Testis (tissue), 3 donors: ENCODE results near the gene GRN. TPM values are rescaled to one million over a fixed set of nuclear protein-coding genes. Genes with fewer than 3 reads are reported as not detected.
A peak's percentile ranks its signal among the peaks of the same experiment; 100 is the strongest.
"Not testable (repeated sequence)": the region's sequence is repeated elsewhere in the genome, so short reads cannot be mapped to it uniquely, and the experiment has no call there.

Experiments used
- DNase-seq: peaks from one replicate; pipeline ENCODE4 v3.0.0-alpha.2; 2019
- H3K27ac ChIP-seq, 2 donors: fragments of 200-600 bp; sonication (generic); one replicate each; pipeline ENCODE4 v1.5.1; 2019
- H3K27me3 ChIP-seq: fragments of 200-600 bp; sonication (generic); one replicate; pipeline ENCODE4 v1.5.1; 2019
- H3K36me3 ChIP-seq: fragments of 200-600 bp; sonication (generic); one replicate; pipeline ENCODE4 v1.5.1; 2017; ENCODE audit warnings: low read depth; ENCODE audit errors: missing control alignments
- H3K4me1 ChIP-seq: fragments of 200-600 bp; sonication (generic); one replicate; pipeline ENCODE4 v1.5.1; 2019
- H3K4me3 ChIP-seq, 2 donors: fragments of 200-600 bp; sonication (generic); one replicate each; pipeline ENCODE4 v1.5.1; 2017 to 2019
- H3K9me3 ChIP-seq: fragments of 200-600 bp; sonication (generic); one replicate; pipeline ENCODE4 v1.5.1; 2017
- POLR2A ChIP-seq: fragments of 450-650 bp; IDR thresholded peaks from one replicate; pipeline ENCODE4 v1.6.1; 2017; ENCODE audit warnings: antibody characterized with exemption, mild to moderate bottlenecking, moderate library complexity
- WGBS, 2 donors: methylation state at CpG; one replicate each; pipeline ENCODE4 v1.1.5; 2018; 5-methylcytosine and 5-hydroxymethylcytosine counted together
- intact Hi-C: fragments of 100-400 bp; cut with DNase I; formaldehyde crosslinking; loops from one replicate; pipeline ENCODE4 v1.15.1; 2023; ENCODE audit warnings: low total_unique reads
- polyA plus RNA-seq: library from polyadenylated mRNA; stranded (reverse); fragments of 350-450 nt; fragmentation: Illumina TruSeq; extraction: RNeasy Lipid Tissue Mini Kit (QIAGEN cat#74804); gene quantifications from one replicate; pipeline ENCODE4 v1.2.3, GENCODE V29; 2014; ENCODE audit warnings: low read depth, low replicate concordance; ENCODE audit not compliant: insufficient read depth
- total RNA-seq, 2 donors: library from RNA; depleted of rRNA; stranded (reverse); fragments of >200 nt; gene quantifications; one replicate each; pipeline ENCODE4 v1.2.3, GENCODE V29; 2016
- TF ChIP-seq, protein P1 (sequence below), 3 experiments: fragments of 450-650 bp in 2 of 3; fragments of 200-600 bp in 1 of 3; sonication (generic) in 1 of 3; IDR thresholded peaks; one replicate each; pipeline ENCODE4 v1.5.1; 2016 to 2019; ENCODE audit warnings: antibody characterized with exemption in 3 of 3, mild to moderate bottlenecking in 2 of 3, moderate library complexity in 1 of 3

GRN gene
- total and polyA plus RNA-seq, 3 donors from 2014 or later, result 161 to 489 (median 263) TPM

DNA sequence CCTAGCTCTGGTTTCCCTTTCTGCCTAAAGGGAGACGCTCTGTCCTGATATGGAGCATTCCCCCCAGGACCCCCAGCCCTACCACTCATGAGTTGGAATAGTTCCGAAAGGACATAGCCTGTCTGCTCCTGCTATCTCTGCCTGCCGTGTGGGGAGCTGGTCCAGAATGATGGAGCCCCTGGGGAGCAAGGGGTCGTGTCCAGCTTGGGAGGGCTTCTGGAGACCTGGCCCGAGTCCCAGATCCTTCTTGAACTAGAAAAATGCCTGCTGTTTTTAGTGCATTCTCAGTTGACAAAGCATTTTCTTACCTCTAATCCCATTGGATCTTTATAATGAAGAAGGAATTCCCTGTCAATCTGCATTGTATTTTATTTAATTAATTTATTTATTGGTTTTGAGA is 9.1 kb upstream of the GRN start:
- Histone ChIP-seq H3K9me3 (no peaks in the 10 kb centered on the region), H3K4me1 (no peaks in the 10 kb centered on the region), H3K27me3 (no peaks in the 10 kb centered on the region), H3K27ac (no peak overlapping the region), H3K36me3 (no peaks in the 10 kb centered on the region), H3K4me3 (no peak overlapping the region)
- DNase-seq, result no peak
- no peak for TF ChIP-seq POLR2A
- TF ChIP-seq, protein P1, sequence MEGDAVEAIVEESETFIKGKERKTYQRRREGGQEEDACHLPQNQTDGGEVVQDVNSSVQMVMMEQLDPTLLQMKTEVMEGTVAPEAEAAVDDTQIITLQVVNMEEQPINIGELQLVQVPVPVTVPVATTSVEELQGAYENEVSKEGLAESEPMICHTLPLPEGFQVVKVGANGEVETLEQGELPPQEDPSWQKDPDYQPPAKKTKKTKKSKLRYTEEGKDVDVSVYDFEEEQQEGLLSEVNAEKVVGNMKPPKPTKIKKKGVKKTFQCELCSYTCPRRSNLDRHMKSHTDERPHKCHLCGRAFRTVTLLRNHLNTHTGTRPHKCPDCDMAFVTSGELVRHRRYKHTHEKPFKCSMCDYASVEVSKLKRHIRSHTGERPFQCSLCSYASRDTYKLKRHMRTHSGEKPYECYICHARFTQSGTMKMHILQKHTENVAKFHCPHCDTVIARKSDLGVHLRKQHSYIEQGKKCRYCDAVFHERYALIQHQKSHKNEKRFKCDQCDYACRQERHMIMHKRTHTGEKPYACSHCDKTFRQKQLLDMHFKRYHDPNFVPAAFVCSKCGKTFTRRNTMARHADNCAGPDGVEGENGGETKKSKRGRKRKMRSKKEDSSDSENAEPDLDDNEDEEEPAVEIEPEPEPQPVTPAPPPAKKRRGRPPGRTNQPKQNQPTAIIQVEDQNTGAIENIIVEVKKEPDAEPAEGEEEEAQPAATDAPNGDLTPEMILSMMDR (IDR thresholded peaks at IDR 0.05), result no peak
- intact Hi-C loops, result no loop called here
- 47 to 56% methylated on average over 5 of the region's 5 CpGs for WGBS, 2 donors

DNA sequence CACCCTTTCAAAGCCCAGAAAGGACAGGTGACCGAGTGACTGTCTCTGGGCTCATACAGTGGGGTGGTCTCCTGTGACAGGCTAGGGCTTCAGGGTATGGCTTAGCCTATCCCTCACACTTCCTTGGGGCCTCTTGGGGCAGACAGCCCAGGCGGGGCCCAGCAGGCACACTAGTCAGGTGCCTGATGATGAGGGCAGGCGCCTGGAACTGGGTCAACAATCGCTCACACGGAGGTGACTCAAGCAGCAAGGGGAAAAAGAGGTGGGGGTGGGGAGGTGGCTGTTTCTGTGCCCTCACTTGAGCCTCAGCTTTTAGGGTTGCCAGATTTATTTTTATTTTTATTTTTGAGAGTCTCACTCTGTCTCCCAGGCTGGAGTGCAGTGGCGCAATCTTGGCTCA is 6.4 kb upstream of the GRN start:
- Histone ChIP-seq H3K27ac (no peak overlapping the region), H3K27me3 (no peaks in the 10 kb centered on the region), H3K4me3 (no peak overlapping the region), H3K36me3 (no peaks in the 10 kb centered on the region), H3K9me3 (no peaks in the 10 kb centered on the region), H3K4me1 (no peaks in the 10 kb centered on the region)
- TF ChIP-seq, protein P1 (IDR thresholded peaks at IDR 0.05), result no peak
- TF ChIP-seq POLR2A, result no peak
- intact Hi-C loops, result no loop called here
- 64 to 86% methylated on average over 6 of the region's 6 CpGs for WGBS, 2 donors
- no peak for DNase-seq

DNA sequence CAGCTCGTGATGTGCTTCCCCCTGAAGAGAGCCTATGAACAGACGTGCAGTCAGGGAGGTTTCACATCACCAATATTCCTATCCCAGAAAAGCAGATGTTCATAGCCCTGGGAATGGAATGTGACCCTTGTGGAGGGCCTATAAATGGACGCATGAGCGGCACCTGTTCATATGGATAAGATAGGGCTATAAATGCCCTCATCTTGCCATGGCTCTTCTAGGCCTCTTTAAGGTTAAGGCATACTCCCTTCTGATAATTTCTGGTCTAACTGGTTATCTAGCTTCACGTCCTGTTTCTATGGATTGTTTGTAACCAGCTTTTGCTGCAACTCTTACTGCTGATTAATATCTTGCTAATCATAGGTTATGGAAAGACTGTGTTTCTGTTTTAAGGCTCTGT is 4.5 kb upstream of the GRN start:
- H3K36me3 ChIP-seq, H3K4me1 ChIP-seq, DNase-seq, H3K27me3 ChIP-seq, H3K4me3 ChIP-seq, H3K27ac ChIP-seq, intact Hi-C loops, H3K9me3 ChIP-seq: not testable (repeated sequence)
- WGBS, 2 donors, result 65 to 76% methylated on average over 5 of the region's 5 CpGs

DNA sequence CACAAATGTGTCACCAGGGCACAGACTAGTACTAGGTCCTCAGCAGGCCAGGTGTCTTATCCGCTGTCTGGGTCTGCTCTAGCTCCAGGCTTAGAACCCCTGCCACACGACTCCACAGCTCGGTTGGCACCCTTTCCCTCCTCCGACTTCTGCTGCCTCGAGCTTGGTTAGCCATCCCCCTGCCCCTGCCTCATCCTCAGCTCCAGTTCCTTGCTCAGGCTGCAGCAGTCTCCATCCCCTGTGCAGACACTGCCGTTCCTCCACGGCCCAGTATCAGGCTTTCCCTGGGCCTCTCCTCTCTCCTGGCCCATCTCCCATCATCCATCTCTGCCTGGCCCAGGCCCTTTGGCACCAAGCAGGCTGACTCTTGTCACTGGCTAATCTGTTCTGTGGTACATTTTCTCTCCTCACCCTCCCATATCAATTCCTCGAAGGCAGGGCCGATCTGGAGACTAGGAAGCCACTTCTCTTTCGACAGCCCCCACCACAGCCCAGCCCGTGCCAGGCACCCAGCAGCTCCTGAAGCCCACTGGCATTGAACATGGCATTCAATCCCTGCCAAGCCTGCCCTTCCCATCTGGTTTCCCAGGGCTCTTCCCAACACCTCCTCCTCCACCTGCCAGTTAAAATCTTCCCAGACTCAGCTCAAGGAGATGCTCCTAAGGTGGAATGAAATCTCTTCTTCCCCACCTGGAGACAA is 1.4 kb upstream of the GRN start:
- Histone ChIP-seq H3K27me3 (no peaks in the 10 kb centered on the region), H3K4me1 (peaks cover 4% of the 10 kb centered on the region), H3K36me3 (no peaks in the 10 kb centered on the region), H3K27ac (no peak overlapping the region), H3K9me3 (no peaks in the 10 kb centered on the region), H3K4me3 (no peak overlapping the region)
- 64 to 71% methylated on average over 11 of the region's 11 CpGs for WGBS, 2 donors
- DNase-seq, result no peak
- TF ChIP-seq, protein P1 (IDR thresholded peaks at IDR 0.05), result no peak
- no peak for TF ChIP-seq POLR2A
- intact Hi-C loops, result no loop called here

DNA sequence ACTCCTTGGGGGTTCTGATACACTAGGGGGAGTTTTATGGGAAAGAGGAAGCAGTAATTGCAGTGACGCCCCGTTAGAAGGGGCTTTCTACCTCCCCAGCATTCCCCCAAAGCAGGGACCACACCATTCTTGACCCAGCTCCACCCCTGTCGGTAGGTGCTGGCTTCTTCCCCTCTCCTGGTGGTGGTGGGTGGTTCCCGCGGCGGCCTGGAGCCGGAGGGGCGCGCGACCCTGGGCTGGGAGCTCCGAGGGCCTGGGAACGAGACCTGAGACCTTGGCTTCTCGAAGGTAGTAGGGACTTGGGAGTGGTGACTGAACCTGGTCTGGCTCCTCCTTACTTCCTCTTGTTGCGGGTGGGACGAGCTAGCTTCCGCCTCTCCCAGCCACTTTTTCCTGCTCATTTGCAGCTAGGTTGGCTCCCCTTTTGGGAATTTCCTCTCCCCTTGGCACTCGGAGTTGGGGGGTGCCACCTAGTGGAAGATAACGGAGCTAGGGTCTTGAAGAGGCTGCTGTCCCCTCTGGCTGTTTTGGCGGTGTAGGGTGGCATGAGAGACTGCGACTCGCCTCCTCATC is 438 bp downstream of the GRN start:
- 1 to 2% methylated on average over 11 to 21 of the region's 21 CpGs for WGBS, 2 donors
- H3K4me3 ChIP-seq, result peak overlapping the region; percentile 69 to 75
- no peaks in the 10 kb centered on the region for H3K27me3 ChIP-seq
- no peaks in the 10 kb centered on the region for H3K9me3 ChIP-seq
- H3K36me3 ChIP-seq, result no peaks in the 10 kb centered on the region
- DNase-seq, result peak; percentile 60
- peaks cover 4% of the 10 kb centered on the region for H3K4me1 ChIP-seq
- peak overlapping the region; percentile 12 to 82 for H3K27ac ChIP-seq
- intact Hi-C loops, result no loop called here
- TF ChIP-seq, protein P1 (IDR thresholded peaks at IDR 0.05), result peak in 2 of 3 experiments; percentile 16 to 37
- TF ChIP-seq POLR2A, result no peak
